ENCODE measurements around the gene RGL2.

DNA sequence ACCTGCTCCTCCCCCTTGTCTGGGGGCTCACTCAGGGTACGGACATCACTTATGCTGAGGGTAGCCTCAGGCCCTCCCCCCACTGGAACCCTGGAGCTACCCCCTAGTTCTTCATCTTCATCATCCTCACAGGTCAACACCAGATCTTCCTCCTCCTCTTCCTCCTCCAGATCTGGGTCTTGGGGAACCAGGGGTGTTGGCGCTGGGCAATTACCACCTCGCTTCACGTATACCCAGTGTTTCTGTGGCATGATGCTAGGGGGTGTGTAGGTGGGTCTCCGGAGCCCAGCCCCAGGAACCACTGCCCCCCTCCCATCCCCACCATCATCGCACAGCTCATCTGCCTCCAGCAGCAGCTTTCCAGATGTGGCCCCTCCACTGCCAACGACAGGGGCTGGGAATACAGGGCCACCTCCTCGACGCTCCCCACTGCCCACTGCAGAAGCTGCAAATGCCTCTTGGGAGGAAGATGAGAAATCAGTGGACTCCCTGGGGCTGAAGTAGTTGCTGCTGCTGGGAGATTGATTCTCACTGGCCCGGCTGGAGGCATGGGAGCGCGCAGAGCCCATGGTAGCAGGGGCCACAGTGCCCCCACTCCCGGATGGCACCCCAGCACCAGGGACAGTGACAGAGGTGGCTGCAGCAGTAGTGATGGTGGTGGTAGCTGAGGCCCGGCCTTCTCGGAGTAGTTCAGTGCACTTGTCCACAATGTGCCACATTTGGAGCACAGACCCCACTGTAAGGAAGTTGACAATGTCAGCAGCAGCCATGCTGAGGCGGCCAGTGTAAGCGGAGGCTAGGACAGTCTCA lies 17.3 kb upstream of the RGL2 start:
- TF ChIP-seq, protein P1, sequence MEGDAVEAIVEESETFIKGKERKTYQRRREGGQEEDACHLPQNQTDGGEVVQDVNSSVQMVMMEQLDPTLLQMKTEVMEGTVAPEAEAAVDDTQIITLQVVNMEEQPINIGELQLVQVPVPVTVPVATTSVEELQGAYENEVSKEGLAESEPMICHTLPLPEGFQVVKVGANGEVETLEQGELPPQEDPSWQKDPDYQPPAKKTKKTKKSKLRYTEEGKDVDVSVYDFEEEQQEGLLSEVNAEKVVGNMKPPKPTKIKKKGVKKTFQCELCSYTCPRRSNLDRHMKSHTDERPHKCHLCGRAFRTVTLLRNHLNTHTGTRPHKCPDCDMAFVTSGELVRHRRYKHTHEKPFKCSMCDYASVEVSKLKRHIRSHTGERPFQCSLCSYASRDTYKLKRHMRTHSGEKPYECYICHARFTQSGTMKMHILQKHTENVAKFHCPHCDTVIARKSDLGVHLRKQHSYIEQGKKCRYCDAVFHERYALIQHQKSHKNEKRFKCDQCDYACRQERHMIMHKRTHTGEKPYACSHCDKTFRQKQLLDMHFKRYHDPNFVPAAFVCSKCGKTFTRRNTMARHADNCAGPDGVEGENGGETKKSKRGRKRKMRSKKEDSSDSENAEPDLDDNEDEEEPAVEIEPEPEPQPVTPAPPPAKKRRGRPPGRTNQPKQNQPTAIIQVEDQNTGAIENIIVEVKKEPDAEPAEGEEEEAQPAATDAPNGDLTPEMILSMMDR (IDR thresholded peaks at IDR 0.05) = no peak
- TF ChIP-seq POLR2A (IDR thresholded peaks at IDR 0.05) = no peak

All from lower leg skin (tissue), 3 donors.